ENCODE data around the gene ENTPD1. TPM values are rescaled to one million over a fixed set of nuclear protein-coding genes. Genes with fewer than 3 reads are reported as not detected.
"Not testable (repeated sequence)": the region's sequence is repeated elsewhere in the genome, so short reads cannot be mapped to it uniquely, and the experiment has no call there.

Gene ENTPD1
- total RNA-seq, 4 donors from 2014 or later: 27.3 to 33.4 (median 31.4) TPM

- Histone ChIP-seq H3K36me3 (peaks cover 0 to 73% (median 13%) of the 10 kb centered on the region in 4 donors), H3K9me3 (no peaks in the 10 kb centered on the region), H3K4me3 (no peak overlapping the region), H3K27me3 (no peaks in the 10 kb centered on the region), H3K27ac (replicated peaks in 1 of 4) (no peak overlapping the region), H3K4me1 (no peaks in the 10 kb centered on the region)
- intact Hi-C loops (cut with DNase I): no loop called here
- TF ChIP-seq CTCF (IDR thresholded peaks at IDR 0.05) (no peak), POLR2A (IDR thresholded peaks at IDR 0.05; ENCODE audit: low read depth) (no peak), POLR2AphosphoS5 (IDR thresholded peaks at IDR 0.05) (no peak), EP300 (IDR thresholded peaks at IDR 0.05) (no peak)
- no peak for DNase-seq (ENCODE audit: extremely low spot score)
- WGBS: 96% methylated on average over 4 of the region's 4 CpGs
Observed at GRCh38 chr10:95896071-95896850, 140.3 kb downstream of the ENTPD1 start.

GRCh38 chr10:95905897-95906580 lies 150.1 kb downstream of the ENTPD1 start:
- H3K4me1 ChIP-seq: peaks cover 0 to 11% (median 8%) of the 10 kb centered on the region in 4 donors
- intact Hi-C loops (cut with DNase I); H3K27ac ChIP-seq (replicated peaks in 1 of 4); DNase-seq (ENCODE audit: extremely low spot score); H3K4me3 ChIP-seq; H3K9me3 ChIP-seq; H3K27me3 ChIP-seq: not testable (repeated sequence)
- 97% methylated on average over 12 of the region's 12 CpGs for whole genome bisulfite sequencing
- H3K36me3 ChIP-seq: peaks cover 0 to 24% (median 8%) of the 10 kb centered on the region in 4 donors

GRCh38 chr10:95906677-95907455 lies 150.9 kb downstream of the ENTPD1 start:
- Histone ChIP-seq H3K9me3 (no peaks in the 10 kb centered on the region), H3K36me3 (peaks cover 0 to 22% (median 8%) of the 10 kb centered on the region in 4 donors), H3K4me1 (peaks cover 0 to 11% (median 8%) of the 10 kb centered on the region in 4 donors), H3K4me3 (peak overlapping the region; percentile 73 to 77 (median 76)), H3K27me3 (no peaks in the 10 kb centered on the region), H3K27ac (replicated peaks in 1 of 4) (peak overlapping the region; percentile 87 to 92 (median 92))
- TF ChIP-seq CTCF (IDR thresholded peaks at IDR 0.05): peak in 2 of 3 experiments; percentile 7 to 14
- TF ChIP-seq POLR2AphosphoS5 (IDR thresholded peaks at IDR 0.05): no peak
- TF ChIP-seq POLR2A (IDR thresholded peaks at IDR 0.05; ENCODE audit: low read depth): no peak
- TF ChIP-seq EP300 (IDR thresholded peaks at IDR 0.05): no peak
- intact Hi-C loops (cut with DNase I): no loop called here
- 7% methylated on average over 22 of the region's 22 CpGs for WGBS
- no peak for DNase-seq (ENCODE audit: extremely low spot score)

GRCh38 chr10:95907456-95908253 lies 151.7 kb downstream of the ENTPD1 start, which contains the start of gene CC2D2B:
Gene CC2D2B, plus strand, starts transcription at chr10:95907975. Its CDS starts 3,349 bp downstream, at chr10:95911324.
- Histone ChIP-seq H3K4me3 (peak within 1 kb of the TSS; percentile 73 to 77 (median 76)), H3K36me3 (peaks cover 0 to 18% (median 6%) of the 10 kb centered on the region in 4 donors), H3K27ac (replicated peaks in 1 of 4) (peak within 1 kb of the TSS; percentile 87 to 92 (median 92)), H3K27me3 (no peaks in the 10 kb centered on the region), H3K9me3 (no peaks in the 10 kb centered on the region), H3K4me1 (peaks cover 0 to 11% (median 8%) of the 10 kb centered on the region in 4 donors)
- peak; percentile 96 for DNase-seq (ENCODE audit: extremely low spot score)
- intact Hi-C loops (cut with DNase I): no loop called here
- 0% methylated on average over 16 of the region's 69 CpGs for WGBS
- peak; percentile 61 to 71 for TF ChIP-seq POLR2AphosphoS5 (IDR thresholded peaks at IDR 0.05)
- TF ChIP-seq POLR2A (IDR thresholded peaks at IDR 0.05; ENCODE audit: low read depth): no peak
- TF ChIP-seq CTCF (IDR thresholded peaks at IDR 0.05): peak in 2 of 3 experiments; percentile 4 to 9

All from esophagus muscularis mucosa (tissue), 4 donors.